HEK293 (cell line): ENCODE measurements around the gene CACNG7.

Experiments used
- CTCF ChIA-PET: fragments of 350-600 bp; formaldehyde crosslinking; extraction: SDS; loops from one replicate; lab custom pipeline; 2021; ENCODE audit warnings: antibody characterized with exemption; lab: Yijun Ruan, JAX
- POLR2A ChIA-PET: fragments of 300-600 bp; formaldehyde crosslinking; extraction: SDS; loops from one replicate; lab custom pipeline; 2020; ENCODE audit warnings: antibody characterized with exemption, inconsistent platforms; lab: Yijun Ruan, JAX
- H3K27ac ChIP-seq: fragments of 200-500 bp; sonication (Bioruptor generic); 2 replicates; pipeline ENCODE4 v1.5.1; 2014; ENCODE audit warnings: low read depth, low read length, control low read depth, inconsistent platforms; ENCODE audit errors: extremely low read depth
- H3K36me3 ChIP-seq, 2 experiments: fragments of 200-500 bp in 1 of 2; sonication (Bioruptor generic) in 1 of 2; 1 replicate in 1 of 2; 2 replicates in 1 of 2; pipeline ENCODE4 v1.5.1; 2014 to 2017; ENCODE audit warnings: inconsistent platforms in 2 of 2, low read length in 2 of 2; ENCODE audit not compliant: control insufficient read depth in 2 of 2, insufficient read depth in 1 of 2
- H3K4me1 ChIP-seq: fragments of 200-500 bp; sonication (Bioruptor generic); 2 replicates; pipeline ENCODE4 v1.5.1; 2014; ENCODE audit warnings: mild to moderate bottlenecking, low read length, inconsistent platforms; ENCODE audit not compliant: control insufficient read depth, insufficient read depth
- H3K4me3 ChIP-seq: 2 replicates; pipeline ENCODE4 v1.5.1; 2011; ENCODE audit warnings: low read depth, mild to moderate bottlenecking, control low read depth, low read length, moderate library complexity
- H3K9me3 ChIP-seq: fragments of 200-500 bp; sonication (Bioruptor generic); 2 replicates; pipeline ENCODE4 v1.5.1; 2014; ENCODE audit warnings: low read depth, low read length, inconsistent platforms; ENCODE audit not compliant: control insufficient read depth, insufficient read depth
- ATF2 ChIP-seq: fragments of 450-650 bp; formaldehyde crosslinking; IDR thresholded peaks from 2 replicates; pipeline ENCODE4 v1.5.1; 2016; ENCODE audit warnings: missing biosample characterization, missing genetic modification characterization, low read depth
- BCL11A ChIP-seq: fragments of 450-650 bp; formaldehyde crosslinking; IDR thresholded peaks from 2 replicates; pipeline ENCODE4 v1.5.1; 2016; ENCODE audit warnings: low read depth, missing biosample characterization, missing genetic modification characterization
- FEZF1 ChIP-seq: fragments of 450-650 bp; formaldehyde crosslinking; IDR thresholded peaks from 2 replicates; pipeline ENCODE4 v1.5.1; 2016; ENCODE audit warnings: missing biosample characterization, missing genetic modification characterization
- OSR2 ChIP-seq: fragments of 450-650 bp; formaldehyde crosslinking; IDR thresholded peaks from 2 replicates; pipeline ENCODE4 v1.5.1; 2016; ENCODE audit warnings: missing biosample characterization, missing genetic modification characterization
- REPIN1 ChIP-seq: fragments of 450-650 bp; formaldehyde crosslinking; IDR thresholded peaks from 2 replicates; pipeline ENCODE4 v1.5.1; 2017; ENCODE audit warnings: missing biosample characterization, missing genetic modification characterization, low read depth
- SP7 ChIP-seq: fragments of 450-650 bp; formaldehyde crosslinking; IDR thresholded peaks from 2 replicates; pipeline ENCODE4 v1.5.1; 2016; ENCODE audit warnings: missing biosample characterization, missing genetic modification characterization
- ZBTB17 ChIP-seq: fragments of 450-650 bp; formaldehyde crosslinking; IDR thresholded peaks from 2 replicates; pipeline ENCODE4 v1.5.1; 2016; ENCODE audit warnings: missing biosample characterization, missing genetic modification characterization
- ZNF10 ChIP-seq: fragments of 450-650 bp; formaldehyde crosslinking; IDR thresholded peaks from 2 replicates; pipeline ENCODE4 v1.5.1; 2017; ENCODE audit warnings: missing biosample characterization, missing genetic modification characterization
- ZNF211 ChIP-seq: fragments of 450-650 bp; formaldehyde crosslinking; IDR thresholded peaks from 2 replicates; pipeline ENCODE4 v1.5.1; 2016; ENCODE audit warnings: low read depth, missing biosample characterization, missing genetic modification characterization
- ZNF239 ChIP-seq: fragments of 450-650 bp; formaldehyde crosslinking; IDR thresholded peaks from 2 replicates; pipeline ENCODE4 v1.5.1; 2016; ENCODE audit warnings: missing biosample characterization, missing genetic modification characterization
- ZNF785 ChIP-seq: fragments of 450-650 bp; formaldehyde crosslinking; IDR thresholded peaks from 2 replicates; pipeline ENCODE4 v1.5.1; 2016; ENCODE audit warnings: missing biosample characterization, missing genetic modification characterization
- TF ChIP-seq, protein P1 (sequence below): fragments of 450-650 bp; formaldehyde crosslinking; IDR thresholded peaks from 2 replicates; pipeline ENCODE4; 2016; ENCODE audit warnings: missing biosample characterization, missing genetic modification characterization
- TF ChIP-seq, protein P2 (sequence below): fragments of 450-650 bp; formaldehyde crosslinking; IDR thresholded peaks from 2 replicates; pipeline ENCODE4 v1.5.1; 2016; ENCODE audit warnings: missing biosample characterization, missing genetic modification characterization, borderline replicate concordance
- TF ChIP-seq, protein P3 (sequence below): fragments of 450-650 bp; formaldehyde crosslinking; IDR thresholded peaks from 2 replicates; pipeline ENCODE4 v1.5.1; 2016; ENCODE audit warnings: missing biosample characterization, missing genetic modification characterization

Gene CACNG7

GRCh38 chr19:53871454-53871853, 37.6 kb upstream of the CACNG7 start:
- ChIA-PET POLR2A (interaction anchor here (1.7 kb wide), 1 partner anchor 8 kb away, joined by 6 read pairs; no protein-coding TSS in a partner anchor), CTCF (interaction anchor here (0.7 to 1.3 kb wide), 2 partner anchors 10 to 41 kb away, joined by 3 read pairs; partner anchors contain the start of gene PRKCG)
- no peak overlapping the region for H3K4me3 ChIP-seq
- H3K27ac ChIP-seq = no peak overlapping the region
- TF ChIP-seq, protein P1, sequence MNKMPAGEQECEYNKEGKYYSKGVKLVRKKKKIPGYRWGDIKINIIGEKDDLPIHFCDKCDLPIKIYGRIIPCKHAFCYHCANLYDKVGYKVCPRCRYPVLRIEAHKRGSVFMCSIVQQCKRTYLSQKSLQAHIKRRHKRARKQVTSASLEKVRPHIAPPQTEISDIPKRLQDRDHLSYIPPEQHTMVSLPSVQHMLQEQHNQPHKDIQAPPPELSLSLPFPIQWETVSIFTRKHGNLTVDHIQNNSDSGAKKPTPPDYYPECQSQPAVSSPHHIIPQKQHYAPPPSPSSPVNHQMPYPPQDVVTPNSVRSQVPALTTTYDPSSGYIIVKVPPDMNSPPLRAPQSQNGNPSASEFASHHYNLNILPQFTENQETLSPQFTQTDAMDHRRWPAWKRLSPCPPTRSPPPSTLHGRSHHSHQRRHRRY (tag by site-specific recombination) = no peak
- TF ChIP-seq BCL11A (tag by site-specific recombination) (no peak), ZNF211 (tag by site-specific recombination) (no peak)
- peaks cover 9 to 17% of the 10 kb centered on the region in 2 experiments; a peak in 2 of 3 replicates for H3K36me3 ChIP-seq
- peaks cover 15% of the 10 kb centered on the region for H3K4me1 ChIP-seq
- no peaks in the 10 kb centered on the region for H3K9me3 ChIP-seq

DNA sequence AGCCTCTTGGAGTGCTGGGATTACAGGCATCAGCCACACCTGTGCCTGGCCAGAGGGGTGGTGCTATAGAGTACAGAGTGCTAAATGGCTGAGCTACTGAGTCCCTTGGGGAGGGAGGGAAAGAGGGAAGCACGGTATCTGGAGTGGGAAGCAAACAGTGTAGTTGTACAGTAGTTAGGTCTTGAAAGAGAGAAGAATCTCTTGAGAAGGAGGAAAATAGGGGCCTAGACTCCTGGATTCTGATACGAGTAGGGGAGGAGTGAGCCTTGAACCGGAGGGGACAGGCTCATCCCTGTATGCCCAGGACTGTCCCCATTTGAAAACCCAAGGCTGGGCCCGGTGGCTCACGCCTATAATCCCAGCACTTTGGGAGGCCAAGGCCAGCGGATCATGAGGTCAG, 36.3 kb upstream of the CACNG7 start:
- Histone ChIP-seq H3K4me3 (no peak overlapping the region), H3K9me3 (no peaks in the 10 kb centered on the region), H3K27ac (no peak overlapping the region), H3K36me3 (peaks cover 9 to 17% of the 10 kb centered on the region in 2 experiments; a peak in 2 of 3 replicates), H3K4me1 (peaks cover 10% of the 10 kb centered on the region)
- ChIA-PET CTCF (no interaction called here), POLR2A (interaction anchor here (0.6 to 1.2 kb wide), 4 partner anchors 13 to 264 kb away, joined by 3 to 4 read pairs (median 4); no protein-coding TSS in a partner anchor)
- TF ChIP-seq OSR2 (tag by site-specific recombination) = peak; percentile 40; the same call in 1 of the 2 replicates
- no peak for TF ChIP-seq ZNF239 (tag by site-specific recombination)
- peak; percentile 54; the same call in 1 of the 2 replicates for TF ChIP-seq ZBTB17
- no peak for TF ChIP-seq ZNF785 (tag by site-specific recombination)
- TF ChIP-seq SP7 (tag by site-specific recombination) = no peak
- no peak for TF ChIP-seq REPIN1 (tag by site-specific recombination)

DNA sequence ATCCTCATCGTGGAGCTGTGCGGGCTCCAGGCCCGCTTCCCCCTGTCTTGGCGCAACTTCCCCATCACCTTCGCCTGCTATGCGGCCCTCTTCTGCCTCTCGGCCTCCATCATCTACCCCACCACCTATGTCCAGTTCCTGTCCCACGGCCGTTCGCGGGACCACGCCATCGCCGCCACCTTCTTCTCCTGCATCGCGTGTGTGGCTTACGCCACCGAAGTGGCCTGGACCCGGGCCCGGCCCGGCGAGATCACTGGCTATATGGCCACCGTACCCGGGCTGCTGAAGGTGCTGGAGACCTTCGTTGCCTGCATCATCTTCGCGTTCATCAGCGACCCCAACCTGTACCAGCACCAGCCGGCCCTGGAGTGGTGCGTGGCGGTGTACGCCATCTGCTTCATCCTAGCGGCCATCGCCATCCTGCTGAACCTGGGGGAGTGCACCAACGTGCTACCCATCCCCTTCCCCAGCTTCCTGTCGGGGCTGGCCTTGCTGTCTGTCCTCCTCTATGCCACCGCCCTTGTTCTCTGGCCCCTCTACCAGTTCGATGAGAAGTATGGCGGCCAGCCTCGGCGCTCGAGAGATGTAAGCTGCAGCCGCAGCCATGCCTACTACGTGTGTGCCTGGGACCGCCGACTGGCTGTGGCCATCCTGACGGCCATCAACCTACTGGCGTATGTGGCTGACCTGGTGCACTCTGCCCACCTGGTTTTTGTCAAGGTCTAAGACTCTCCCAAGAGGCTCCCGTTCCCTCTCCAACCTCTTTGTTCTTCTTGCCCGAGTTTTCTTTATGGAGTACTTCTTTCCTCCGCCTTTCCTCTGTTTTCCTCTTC, 35.1 kb upstream of the CACNG7 start:
- Histone ChIP-seq H3K4me3 (no peak overlapping the region), H3K4me1 (peaks cover 4% of the 10 kb centered on the region), H3K9me3 (no peaks in the 10 kb centered on the region), H3K36me3 (peaks cover 9 to 17% of the 10 kb centered on the region in 2 experiments; a peak in 2 of 3 replicates), H3K27ac (no peak overlapping the region)
- ChIA-PET CTCF (interaction anchor here (0.6 kb wide), 1 partner anchor 81 kb away, joined by 4 read pairs; no protein-coding TSS in a partner anchor), POLR2A (interaction anchor here (0.6 kb wide), 1 partner anchor 327 kb away, joined by 3 read pairs; the partner anchor contains the start of gene RPS9)
- TF ChIP-seq, protein P2, sequence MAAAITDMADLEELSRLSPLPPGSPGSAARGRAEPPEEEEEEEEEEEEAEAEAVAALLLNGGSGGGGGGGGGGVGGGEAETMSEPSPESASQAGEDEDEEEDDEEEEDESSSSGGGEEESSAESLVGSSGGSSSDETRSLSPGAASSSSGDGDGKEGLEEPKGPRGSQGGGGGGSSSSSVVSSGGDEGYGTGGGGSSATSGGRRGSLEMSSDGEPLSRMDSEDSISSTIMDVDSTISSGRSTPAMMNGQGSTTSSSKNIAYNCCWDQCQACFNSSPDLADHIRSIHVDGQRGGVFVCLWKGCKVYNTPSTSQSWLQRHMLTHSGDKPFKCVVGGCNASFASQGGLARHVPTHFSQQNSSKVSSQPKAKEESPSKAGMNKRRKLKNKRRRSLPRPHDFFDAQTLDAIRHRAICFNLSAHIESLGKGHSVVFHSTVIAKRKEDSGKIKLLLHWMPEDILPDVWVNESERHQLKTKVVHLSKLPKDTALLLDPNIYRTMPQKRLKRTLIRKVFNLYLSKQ (tag by site-specific recombination) = no peak
- TF ChIP-seq ATF2 (tag by site-specific recombination) (no peak), FEZF1 (tag by site-specific recombination) (no peak), ZNF10 (tag by site-specific recombination) (peak; percentile 58; the same call in 1 of the 2 replicates)
- TF ChIP-seq, protein P3, sequence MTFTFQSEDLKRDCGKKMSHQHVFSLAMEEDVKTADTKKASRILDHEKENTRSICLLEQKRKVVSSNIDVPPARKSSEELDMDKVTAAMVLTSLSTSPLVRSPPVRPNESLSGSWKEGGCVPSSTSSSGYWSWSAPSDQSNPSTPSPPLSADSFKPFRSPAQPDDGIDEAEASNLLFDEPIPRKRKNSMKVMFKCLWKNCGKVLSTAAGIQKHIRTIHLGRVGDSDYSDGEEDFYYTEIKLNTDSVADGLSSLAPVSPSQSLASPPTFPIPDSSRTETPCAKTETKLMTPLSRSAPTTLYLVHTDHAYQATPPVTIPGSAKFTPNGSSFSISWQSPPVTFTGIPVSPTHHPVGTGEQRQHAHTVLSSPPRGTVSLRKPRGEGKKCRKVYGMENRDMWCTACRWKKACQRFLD (tag by site-specific recombination) = no peak
